NCI-H1694 treated with DMSO at 0.1 percent for 48 hours (cell line): ENCODE results near the gene SCYL3.
"Not testable (repeated sequence)": the region's sequence is repeated elsewhere in the genome, so short reads cannot be mapped to it uniquely, and the experiment has no call there.

Experiments used
- DNase-seq: peaks from one replicate; lab custom pipeline; 2025; lab: John Stamatoyannopoulos, UW

Gene SCYL3, protein sequence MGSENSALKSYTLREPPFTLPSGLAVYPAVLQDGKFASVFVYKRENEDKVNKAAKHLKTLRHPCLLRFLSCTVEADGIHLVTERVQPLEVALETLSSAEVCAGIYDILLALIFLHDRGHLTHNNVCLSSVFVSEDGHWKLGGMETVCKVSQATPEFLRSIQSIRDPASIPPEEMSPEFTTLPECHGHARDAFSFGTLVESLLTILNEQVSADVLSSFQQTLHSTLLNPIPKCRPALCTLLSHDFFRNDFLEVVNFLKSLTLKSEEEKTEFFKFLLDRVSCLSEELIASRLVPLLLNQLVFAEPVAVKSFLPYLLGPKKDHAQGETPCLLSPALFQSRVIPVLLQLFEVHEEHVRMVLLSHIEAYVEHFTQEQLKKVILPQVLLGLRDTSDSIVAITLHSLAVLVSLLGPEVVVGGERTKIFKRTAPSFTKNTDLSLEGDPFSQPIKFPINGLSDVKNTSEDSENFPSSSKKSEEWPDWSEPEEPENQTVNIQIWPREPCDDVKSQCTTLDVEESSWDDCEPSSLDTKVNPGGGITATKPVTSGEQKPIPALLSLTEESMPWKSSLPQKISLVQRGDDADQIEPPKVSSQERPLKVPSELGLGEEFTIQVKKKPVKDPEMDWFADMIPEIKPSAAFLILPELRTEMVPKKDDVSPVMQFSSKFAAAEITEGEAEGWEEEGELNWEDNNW

DNA sequence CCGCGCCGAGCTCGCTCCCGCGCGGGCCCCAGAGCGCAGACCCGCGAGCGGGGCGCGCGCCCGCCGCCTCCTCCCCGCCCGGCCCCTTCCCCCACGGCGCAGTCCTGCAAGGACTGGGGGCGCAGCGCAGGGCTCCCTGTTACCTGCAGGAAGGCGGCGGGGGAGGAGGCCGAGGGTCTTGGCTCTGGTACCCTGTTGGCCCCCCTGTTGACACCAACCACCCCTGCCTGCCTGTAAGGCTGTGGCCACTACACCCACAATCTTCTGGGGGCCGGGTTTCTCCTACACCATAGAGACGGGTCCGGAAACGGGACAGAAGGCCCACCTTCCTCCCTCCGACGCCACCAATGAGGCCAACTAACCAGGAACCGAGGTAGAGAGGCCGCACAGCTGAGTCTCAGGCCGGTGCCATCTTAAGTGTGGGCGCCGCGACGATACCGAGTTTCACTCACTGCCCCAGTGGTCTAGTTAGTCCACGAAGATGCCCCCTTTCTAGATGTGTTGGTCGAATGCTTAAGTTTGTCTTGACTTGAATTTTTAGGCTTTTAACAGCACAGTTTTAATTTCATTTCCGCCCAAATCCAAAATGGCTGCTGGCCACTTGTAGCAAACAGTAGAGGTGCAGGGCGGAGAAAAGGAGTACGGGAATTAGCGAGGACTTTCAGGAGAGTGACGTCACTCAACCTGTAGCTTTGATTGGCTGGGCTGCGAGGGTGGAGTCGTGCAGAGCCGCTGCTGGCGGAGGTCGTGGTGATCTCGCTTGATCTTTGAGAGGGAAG is at the start of gene SCYL3:
Gene SCYL3, minus strand, starts transcription at position 252 of the 779 bp plus-strand sequence. CDS start 5,056 bp downstream, outside the sequence.
- peak; percentile 98 for DNase-seq

DNA sequence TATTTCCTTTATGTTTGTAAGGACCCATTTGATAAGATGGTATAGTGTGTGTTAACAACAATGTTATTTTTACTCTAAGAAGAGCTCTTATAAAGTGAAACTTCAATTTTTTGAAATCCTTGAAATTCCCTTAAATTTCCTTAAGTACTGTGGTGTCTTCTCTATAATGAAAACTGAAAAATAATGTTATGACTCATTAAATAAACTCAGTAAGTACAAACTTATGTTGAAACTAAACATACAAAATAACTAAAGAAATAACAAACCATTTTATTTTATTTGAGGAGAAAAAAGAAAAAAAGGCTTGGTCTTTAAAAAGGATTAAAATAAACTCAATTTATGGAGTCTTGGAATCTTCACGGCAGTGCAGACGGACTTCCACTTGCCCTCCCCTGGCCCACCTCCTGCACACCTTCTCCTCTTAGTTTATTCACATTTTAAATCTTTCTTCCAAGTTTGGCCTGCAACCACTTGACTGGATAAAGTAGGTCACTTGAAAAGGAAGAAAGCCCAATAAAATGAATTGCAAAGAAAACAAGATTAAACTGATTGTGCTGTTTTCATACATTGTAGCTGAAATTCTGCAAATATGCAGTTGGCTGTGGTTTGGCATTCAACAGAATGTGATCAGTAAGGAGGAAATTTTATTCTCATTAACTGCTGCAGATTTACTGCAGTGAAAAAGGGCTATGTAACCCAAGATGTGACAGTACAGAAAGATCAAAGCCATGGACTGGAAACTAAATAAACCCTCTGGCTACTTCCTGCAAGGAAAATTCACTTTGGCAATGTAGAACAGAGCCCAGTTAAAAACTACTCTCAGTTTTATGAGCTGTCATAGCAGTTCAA is 48.5 kb upstream of the SCYL3 start:
- no peak for DNase-seq

- no peak for DNase-seq
Measured at GRCh38 chr1:169933984-169934725, 40.5 kb upstream of the SCYL3 start.

- DNase-seq = no peak
Measured at GRCh38 chr1:169931795-169932231, 38.1 kb upstream of the SCYL3 start.

GRCh38 chr1:169929210-169929526 is 35.5 kb upstream of the SCYL3 start:
- no peak for DNase-seq

GRCh38 chr1:169928438-169929209 is 34.9 kb upstream of the SCYL3 start:
- peak; percentile 76 for DNase-seq

DNA sequence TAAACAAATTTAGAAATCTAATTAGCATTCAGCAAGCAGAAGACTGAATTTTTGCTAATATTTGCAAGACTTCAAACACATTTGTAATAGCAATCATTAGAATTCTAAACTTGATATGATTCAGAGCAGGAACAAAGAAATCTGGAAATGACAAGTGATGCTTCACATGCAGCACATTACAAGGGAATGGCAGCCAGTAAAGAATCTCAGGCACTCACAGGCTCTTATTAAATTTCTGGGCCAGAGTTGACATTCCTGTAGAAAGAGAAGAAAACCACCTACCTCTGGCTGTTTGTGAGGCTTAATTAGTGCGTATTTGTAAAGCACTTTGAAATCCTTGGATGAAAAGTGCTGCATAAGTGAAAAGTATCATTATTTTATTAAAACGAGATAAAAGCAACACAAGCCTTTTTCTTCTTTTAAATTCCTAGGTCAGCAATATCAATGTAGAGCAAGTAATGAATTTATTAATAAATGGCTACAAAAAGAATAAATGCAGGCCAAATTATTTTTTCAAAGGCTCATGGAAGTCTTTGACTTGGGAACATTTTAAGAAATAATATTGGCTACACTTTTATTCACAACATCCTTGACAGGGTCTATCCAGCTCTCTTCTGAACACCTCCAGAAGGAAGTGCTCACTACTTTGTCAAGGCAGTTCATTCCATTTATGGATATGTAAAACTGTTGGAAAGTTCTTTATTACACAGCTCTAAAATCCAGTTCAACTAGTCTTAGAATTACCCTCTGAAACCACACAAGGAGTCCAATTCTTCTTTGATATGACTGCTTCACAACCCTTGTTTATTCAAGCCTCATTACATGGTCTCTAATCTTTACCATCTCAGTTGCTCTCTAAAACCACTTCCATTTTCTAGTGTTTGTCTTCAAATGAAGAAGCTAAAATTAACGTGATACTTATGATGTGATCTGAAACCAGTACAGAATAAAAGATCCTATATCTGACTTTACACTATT is 32.1 kb upstream of the SCYL3 start:
- DNase-seq = no peak

GRCh38 chr1:169924829-169925228 is 31.1 kb upstream of the SCYL3 start:
- DNase-seq = no peak

- no peak for DNase-seq
Measured at GRCh38 chr1:169924063-169924462, 30.4 kb upstream of the SCYL3 start.

GRCh38 chr1:169921080-169921479 is 27.4 kb upstream of the SCYL3 start:
- no peak for DNase-seq

DNA sequence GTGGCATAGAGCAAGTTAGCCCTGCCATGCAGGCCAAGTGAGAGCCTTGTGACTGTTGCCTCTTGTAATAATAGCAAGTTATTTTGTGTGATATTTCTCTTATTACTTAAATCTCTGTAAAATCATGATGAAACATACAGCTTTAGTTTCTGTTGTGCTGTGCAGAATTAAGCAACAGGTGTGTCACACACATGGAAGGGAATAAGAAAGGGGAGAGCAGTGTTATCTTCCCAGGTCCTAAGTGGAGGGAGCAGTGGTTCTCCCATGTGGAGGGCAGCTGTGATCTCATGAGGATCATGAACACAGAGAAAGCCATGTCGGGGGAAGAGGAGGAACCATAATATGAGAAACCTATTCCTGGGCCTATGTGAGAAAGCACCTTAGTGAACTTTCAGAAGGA is 25.2 kb upstream of the SCYL3 start:
- no peak for DNase-seq

GRCh38 chr1:169918220-169918619 is 24.5 kb upstream of the SCYL3 start:
- DNase-seq = not testable (repeated sequence)

DNA sequence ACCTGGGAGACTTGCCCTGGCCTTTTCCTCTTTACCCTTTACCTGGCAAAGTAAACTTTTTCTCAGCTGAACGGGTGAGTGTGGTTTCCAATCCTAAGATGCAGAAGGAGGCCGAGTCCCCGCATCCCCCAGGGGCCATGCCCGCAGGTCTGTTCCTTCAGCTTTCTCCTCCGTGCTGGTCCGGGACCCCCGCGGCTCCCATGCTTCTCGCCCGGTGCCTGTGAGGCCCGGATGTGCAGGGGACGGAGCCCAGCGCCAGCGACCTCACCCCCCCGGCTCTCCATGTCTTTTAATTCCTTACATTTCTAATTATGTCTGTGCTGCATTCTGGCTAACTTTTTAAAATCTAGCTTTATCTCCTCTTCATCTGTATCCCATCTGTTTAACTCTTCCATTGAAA is 21.5 kb upstream of the SCYL3 start:
- no peak for DNase-seq

GRCh38 chr1:169914531-169914930 is 20.8 kb upstream of the SCYL3 start:
- DNase-seq = no peak

- no peak for DNase-seq
Measured at GRCh38 chr1:169909499-169909898, 15.8 kb upstream of the SCYL3 start.

- DNase-seq = no peak
Measured at GRCh38 chr1:169906938-169907337, 13.2 kb upstream of the SCYL3 start.

GRCh38 chr1:169904834-169905233 is 11.1 kb upstream of the SCYL3 start:
- DNase-seq = no peak

- no peak for DNase-seq
Measured at GRCh38 chr1:169902751-169903150, 9.1 kb upstream of the SCYL3 start.

GRCh38 chr1:169901115-169901514 is 7.4 kb upstream of the SCYL3 start:
- DNase-seq = no peak
